ENCODE results near the gene CABYR.

The CABYR gene, protein sequence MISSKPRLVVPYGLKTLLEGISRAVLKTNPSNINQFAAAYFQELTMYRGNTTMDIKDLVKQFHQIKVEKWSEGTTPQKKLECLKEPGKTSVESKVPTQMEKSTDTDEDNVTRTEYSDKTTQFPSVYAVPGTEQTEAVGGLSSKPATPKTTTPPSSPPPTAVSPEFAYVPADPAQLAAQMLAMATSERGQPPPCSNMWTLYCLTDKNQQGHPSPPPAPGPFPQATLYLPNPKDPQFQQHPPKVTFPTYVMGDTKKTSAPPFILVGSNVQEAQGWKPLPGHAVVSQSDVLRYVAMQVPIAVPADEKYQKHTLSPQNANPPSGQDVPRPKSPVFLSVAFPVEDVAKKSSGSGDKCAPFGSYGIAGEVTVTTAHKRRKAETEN

DNA sequence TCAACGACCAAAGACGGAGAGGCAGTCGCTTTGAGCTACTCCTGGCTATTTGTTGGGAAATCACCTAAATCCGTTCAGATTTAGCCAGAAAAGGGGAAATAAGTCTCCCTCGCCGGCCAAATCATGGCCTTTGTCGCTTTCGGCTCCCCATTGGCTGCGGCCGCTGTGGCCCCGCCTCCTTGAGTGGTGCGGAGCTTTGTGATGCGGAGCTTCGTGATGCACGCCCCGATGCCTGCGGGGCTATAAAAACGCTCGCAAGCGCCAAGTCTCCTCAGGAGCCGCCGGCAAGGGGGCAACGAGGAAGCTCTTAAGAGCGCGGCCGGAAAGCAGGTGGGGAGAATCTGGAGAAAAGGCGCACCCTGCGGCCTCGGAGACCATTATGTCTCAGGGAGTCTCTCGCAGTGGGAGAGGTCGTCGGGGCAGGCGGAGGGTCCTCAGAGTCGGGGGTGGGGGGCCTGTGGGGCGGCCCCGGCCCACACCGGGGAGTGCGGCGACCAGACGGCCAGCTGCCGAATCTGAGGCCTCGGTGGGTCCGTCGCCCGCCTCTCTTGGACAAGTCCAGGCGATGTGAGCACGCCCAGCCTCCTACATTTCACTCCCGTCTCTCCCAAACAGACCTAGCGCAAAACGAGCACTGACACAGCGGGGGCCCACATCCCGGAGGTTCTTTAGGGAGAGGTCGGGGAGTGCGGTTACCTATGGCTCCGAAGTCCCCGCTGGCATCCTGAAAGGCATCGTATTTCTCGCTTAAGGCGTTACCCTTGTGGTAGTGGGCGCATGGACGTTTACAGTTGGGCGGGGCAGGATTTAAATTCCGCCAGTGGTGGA lies at the start of gene CABYR:
Gene CABYR (plus strand): TSS at position 274 of the 828 bp plus-strand sequence. CDS start 4,053 bp downstream, outside the sequence.
- peak; percentile 58 to 67 for DNase-seq (ENCODE audit: low read depth in 2 of 2)

DNA sequence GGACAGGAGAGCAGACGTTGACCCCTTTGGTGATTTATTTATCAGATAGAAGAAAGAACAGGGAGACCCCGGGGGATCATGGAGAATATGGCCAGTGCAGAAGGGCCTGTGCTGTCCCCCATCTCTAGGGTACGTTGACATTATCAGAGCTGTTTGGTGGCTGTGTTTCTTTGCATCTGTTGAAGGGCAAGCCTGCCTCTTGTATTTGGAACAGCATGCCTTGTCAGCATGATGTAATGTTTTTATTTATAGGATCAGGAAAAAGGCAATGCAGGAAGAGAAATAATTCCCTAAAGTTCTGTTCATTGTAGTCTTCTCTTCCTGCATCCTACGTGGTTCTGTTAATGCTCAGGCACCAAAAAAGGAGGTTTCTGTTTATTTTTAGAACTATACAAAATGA lies 49.8 kb upstream of the CABYR start:
- no peak for DNase-seq (ENCODE audit: low read depth in 2 of 2)

DNA sequence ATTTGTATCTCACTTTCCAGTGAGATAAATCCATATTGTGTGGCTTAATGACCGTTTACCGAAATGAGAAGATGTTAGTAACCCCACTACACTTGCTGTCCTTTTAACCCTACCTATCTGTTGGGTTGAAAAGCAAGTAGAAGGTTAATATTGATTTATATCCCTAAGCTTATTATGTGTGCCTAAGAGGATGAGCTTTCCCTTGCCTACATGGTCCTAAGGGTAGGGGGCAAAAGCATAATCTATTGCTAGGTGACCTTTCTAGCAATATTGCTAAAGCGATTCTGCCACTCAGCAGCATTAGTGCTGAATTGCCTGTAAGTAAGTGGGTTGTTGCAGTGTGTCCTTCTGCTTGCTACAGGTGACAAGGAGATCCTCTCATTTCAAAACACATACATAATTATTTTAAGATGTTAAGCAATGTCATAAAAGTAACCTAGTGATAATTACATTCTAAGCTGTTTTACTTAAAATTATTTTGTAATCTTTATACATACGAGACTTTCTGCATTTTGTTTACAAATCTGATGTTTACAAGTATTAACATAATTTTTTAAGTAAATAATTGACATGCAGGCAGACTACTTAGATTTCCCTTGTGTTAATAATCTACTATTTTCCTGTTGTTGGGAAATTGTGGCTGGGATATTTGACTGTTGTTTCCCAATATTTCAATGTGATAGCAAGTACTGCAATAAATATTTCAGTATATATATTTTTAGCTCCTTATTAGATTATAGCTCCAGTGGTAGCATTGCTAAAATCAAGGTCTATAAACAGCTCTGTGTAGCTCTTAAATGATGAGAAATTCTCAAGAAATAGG lies 49.1 kb upstream of the CABYR start:
- DNase-seq (ENCODE audit: low read depth in 2 of 2), result no peak

DNA sequence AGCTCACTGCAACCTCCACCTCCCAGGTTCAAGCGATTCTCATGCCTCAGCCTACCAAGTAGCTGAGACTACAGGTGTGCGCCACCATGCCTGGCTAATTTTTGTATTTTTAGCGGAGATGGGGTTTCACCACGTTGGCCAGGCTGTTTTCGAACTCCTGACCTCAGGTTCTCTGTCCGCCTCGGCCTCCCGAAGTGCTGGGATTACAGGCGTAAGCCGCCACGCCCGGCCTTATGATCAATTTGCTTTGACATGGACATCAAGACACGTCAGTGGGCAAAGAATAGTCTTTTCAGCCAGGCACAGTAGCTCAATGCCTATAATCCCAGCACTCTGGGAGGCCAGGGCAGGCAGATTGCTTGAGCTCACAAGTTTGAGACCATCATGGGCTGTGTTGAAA lies 48.0 kb upstream of the CABYR start:
- DNase-seq (ENCODE audit: low read depth in 2 of 2), result no peak

DNA sequence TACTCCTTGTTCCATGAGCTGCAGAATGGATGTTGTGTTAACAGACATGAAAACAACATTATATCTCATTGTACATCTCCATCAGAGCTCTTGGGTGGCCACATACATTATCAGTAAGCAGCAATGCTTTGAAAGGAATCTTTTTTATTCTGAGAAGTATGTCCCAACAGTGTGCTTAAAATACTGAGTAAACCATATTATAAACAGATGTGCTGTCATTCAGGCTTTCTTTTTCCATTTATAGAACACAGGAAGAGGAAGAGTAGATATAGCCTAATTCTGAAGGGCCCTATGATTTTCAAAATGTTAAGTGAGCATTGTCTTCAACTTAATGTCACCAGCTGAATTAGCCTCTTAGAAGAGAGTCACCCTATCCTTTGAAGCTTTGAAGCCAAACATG lies 44.3 kb upstream of the CABYR start:
- DNase-seq (ENCODE audit: low read depth in 2 of 2), result no peak

DNA sequence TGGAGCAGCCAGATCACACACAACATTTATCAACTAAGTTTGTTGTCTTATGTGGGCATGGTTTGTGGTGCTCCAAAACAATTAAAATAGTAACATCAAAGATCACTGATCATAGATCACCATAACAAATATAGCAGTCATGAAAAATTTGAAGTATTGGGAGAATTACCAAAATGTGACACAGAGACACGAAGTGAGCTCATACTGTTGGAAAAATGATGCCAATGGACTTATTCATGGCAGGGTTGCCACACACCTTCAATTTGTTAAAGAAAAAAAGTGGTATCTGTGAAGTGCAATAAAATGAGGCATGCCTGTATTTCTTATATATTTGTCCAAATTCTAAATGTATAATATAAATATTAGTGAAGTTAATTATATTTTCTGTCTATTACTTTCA lies 42.9 kb upstream of the CABYR start:
- DNase-seq (ENCODE audit: low read depth in 2 of 2), result no peak

DNA sequence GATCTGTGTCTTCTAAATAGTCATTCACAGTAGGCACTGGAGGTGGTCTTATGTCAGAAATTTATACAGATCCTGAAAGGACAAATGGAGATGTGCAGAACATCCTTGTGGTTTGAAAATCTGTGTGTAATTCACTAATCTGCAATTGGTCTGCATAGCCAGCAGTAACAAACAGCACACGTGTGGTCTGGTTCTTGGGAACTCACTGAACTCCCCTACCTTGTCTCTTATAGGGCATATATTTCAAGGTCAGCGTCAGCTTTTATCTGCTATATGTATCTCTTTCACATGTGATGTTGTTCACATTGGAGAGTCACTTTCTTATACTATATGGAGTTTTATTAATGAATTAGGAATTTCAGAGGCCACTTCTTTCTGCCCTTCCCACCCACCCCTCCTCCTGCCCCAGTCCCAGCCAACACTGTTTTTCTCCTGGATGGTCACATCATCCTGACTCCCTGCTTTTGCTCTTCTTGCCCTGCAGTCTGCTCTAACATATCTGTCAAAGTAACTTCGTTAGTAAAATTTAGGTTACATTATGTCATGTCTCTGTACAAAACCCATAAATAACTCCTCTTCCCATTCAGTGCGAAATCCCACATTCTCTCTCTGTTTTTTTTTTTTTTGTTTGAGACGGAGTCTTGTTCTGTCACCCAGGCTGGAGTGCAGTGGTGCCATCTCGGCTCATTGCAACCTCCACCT lies 35.4 kb upstream of the CABYR start:
- DNase-seq (ENCODE audit: low read depth in 2 of 2), result no peak

DNA sequence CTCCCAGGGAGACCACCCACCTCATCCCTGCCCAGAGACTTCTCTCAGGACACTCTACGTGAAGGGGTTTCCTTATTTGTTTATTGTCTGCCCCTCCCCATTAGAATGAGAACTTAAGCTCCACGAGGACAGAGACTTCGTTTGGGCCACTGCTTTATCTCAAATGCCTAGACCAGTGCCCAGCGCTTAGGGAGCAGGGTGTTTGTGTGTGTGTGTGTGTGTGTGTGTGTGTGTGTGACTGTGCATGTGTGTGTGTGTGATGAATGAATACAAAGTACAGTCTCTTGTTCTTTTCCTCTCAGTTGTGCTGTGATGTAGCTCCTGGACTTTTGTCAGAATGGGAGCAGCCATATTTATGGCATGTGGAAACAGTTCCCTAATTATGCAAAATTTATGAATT lies 34.4 kb upstream of the CABYR start:
- no peak for DNase-seq (ENCODE audit: low read depth in 2 of 2)

DNA sequence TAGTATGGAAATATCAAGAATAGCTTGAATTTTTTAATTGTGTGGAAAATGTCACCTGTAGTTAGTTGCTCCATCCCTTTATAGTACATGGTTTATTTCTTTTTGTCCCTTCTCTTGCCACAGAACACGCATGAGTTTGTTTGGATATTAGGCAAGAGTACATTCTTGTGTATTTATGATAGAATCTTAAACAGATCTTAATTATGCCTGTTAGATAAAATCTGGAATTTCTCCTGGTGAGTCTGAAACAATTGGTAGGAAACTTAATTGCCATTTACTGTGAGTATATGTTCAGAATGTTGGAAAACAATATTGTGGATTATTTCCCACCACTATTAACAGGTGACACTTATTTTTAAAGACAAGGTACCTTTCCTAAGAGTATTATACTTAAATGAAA lies 30.2 kb upstream of the CABYR start:
- no peak for DNase-seq (ENCODE audit: low read depth in 2 of 2)

DNA sequence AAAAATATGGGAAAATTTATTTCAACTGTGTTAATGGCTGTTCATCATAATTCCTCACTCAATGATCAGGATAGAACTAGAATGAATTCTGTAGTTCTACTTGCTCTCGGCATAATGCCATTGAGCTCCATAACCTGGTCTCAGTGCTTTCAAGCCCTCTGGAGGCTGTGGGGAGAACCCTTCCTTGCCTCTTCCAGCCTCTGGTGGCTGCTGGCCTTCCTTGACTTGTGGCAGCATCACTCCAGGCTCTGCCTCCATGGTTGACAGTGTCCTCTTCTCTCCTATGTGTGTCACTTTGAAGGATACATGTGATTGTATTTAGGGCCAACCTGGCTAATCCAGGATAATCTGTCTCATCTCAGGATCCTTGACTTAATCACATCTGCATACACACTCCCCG lies 26.9 kb upstream of the CABYR start:
- DNase-seq (ENCODE audit: low read depth in 2 of 2), result no peak

DNA sequence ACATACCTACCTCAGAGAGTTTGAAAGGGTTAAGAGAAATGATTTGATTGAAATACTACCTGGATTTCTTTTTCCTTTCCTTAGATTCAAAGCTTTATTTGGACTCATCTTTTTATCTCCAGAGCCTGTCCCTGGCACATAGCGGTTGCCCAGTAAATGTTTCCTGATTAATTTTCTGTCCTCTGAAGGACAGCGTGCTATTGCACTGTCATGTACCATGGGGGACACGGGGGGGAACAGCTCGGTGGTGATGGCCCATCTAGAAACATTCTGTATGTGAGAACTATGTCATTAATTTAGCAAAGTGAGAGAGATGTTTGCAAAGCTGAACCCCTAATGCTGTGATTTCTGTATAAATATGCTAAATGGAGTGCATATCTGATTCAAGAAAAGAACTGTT lies 26.4 kb upstream of the CABYR start:
- DNase-seq (ENCODE audit: low read depth in 2 of 2), result no peak

DNA sequence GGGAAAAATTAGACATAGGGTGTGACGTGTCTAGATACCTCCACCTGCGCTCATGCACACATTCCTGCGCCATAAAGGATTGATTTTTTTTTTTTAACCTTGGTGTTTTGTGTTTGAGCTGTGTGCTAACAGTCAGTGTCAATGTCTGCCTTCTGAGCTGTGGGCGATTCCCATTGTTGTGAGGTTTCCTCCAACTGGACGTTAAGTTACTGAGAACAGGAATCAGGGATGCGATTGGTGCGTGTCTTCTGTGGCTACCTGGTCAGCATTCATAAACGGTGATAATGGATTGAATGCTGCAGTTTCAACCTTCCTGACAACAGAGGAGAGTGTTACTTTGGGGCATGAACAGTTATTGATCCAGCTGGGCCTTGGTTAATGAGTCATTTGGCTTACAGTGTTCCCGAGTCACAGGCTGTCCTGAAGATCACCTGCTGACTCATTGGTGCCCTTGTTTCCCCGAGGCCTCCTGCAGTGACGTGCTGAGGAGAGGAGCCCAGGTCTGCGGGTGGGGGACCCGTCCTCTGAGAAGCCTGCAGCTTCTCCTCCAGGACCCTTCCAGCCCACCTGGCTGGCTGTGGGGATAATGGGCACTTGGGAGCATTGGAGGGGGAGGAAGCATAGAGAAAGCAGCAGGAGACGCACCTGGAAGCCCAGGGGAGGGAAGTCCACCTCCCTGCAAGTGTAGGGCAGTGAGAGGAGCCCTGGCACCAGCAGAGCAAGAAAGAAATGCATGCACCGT lies 25.8 kb upstream of the CABYR start:
- DNase-seq (ENCODE audit: low read depth in 2 of 2), result no peak

DNA sequence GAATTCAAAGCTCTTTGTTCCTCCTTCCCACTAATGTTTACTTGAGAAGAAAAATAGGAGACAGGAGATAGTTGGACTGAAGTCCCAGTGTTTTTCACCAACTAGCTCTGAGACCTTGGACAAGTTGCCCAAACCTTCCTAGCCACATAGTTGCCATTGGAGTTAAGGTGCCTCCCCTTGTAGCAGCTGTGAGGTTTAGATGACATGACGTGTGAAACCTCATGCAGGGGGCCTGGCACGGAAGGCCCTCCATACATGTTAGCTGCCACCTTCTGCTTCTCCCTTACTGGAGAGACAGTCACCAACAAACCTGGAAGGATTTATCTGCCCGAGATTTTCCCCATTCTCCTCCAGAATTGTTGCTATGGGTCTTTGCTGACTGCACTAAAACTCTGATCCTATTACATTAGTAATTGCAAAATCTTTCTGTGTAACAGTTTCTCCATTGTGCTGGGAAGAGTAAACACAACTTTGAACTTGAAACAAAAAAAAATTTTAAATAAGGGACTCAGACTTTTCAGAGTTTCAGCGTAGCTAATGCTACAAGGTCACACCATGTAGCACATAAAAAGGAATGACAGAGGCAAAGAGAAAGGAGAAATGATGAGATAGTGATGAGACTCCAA lies 23.8 kb upstream of the CABYR start:
- DNase-seq (ENCODE audit: low read depth in 2 of 2), result no peak

DNA sequence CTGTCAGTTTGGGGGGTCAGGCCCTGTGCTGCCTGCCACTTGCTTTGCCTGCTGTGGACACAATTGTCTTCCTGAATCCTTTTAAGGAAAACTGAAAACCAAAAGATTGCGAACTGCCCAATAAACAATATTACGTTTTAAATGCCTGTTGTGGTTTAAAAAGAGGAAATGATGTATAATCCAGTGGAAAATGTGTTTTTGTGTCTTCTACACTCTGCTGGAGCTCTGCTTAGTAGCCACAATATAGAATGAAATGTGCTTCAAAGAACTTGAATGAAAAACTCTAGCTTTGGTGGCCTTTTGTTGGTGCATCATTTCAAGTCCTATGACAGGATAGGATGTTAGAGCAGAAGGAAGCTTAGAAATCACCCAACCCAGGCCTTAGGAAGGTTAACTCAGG lies 23.2 kb upstream of the CABYR start:
- DNase-seq (ENCODE audit: low read depth in 2 of 2), result no peak

DNA sequence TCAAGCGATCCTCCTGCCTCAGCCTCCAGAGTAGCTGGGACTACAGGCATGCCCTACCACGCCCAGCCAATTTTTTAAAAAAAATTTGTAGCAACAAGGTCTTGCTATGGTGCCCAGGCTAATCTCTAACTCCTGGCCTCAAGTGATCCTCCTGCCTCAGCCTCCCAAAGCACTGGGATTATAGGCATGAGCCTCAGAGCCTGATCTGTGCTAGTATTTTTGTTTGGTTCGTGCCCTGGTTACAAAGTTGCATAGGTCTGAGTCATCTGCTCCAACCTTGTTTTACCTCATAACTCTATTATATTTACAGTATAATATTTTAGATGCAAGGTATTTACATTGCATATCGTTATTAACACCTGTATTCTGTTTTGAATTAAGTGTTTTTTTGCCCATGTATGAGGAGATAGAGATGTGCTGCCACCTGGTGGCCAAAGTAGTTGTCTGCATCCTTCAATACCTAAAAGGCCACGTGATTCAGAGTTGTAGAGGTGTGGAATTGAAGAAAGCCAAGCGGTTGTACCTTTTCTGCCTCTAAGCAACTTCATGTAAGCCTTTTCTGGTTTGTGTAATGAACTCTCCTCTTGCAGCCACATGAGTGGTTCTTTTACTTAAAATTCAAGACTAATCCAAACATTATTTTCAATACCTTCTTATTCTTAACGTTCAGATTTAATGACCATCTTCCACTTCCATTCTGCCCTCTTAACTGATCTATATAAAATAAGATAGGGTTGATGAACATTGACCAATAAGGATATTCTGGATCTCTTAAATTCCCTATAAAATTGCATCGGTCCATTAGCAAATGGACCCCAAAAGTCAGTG lies 19.9 kb upstream of the CABYR start:
- DNase-seq (ENCODE audit: low read depth in 2 of 2), result peak; percentile 62 to 72

DNA sequence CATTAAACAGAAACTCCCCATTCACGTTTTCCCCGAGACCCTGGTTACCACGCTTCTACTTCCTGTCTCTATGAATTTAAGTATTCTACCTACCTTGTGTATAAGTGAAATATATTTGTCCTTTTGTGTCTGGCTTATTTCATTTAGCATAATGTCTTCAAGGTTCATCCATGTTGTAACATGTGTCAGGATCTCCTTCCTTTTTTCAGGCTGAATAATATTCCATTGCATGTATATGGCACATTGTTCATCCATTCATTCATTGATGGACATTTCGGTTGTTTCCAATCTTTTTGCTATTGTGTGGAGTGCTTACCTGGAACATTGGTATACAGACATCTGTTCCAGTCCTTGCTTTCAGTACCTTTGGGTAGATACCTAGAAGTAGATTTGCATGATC lies 18.2 kb upstream of the CABYR start:
- no peak for DNase-seq (ENCODE audit: low read depth in 2 of 2)

DNA sequence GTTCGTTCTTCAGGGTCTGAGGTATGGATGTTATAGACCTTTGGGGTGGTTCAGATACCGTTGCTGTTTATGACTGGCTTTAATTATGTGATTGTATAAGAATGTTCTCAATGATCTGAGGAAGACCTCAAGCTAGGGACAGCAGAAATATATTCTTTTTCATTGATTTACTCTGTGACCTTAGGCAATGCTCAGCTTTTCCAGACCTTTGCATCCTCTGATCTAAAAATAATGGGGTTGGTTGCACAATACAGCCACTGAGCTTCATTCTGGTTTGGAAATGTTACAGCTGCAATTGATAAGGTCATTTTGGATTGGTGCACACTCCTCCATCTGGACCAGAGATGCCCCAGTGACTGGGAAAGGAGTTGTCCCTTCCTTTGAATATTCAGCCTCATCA lies 17.2 kb upstream of the CABYR start:
- DNase-seq (ENCODE audit: low read depth in 2 of 2), result no peak

DNA sequence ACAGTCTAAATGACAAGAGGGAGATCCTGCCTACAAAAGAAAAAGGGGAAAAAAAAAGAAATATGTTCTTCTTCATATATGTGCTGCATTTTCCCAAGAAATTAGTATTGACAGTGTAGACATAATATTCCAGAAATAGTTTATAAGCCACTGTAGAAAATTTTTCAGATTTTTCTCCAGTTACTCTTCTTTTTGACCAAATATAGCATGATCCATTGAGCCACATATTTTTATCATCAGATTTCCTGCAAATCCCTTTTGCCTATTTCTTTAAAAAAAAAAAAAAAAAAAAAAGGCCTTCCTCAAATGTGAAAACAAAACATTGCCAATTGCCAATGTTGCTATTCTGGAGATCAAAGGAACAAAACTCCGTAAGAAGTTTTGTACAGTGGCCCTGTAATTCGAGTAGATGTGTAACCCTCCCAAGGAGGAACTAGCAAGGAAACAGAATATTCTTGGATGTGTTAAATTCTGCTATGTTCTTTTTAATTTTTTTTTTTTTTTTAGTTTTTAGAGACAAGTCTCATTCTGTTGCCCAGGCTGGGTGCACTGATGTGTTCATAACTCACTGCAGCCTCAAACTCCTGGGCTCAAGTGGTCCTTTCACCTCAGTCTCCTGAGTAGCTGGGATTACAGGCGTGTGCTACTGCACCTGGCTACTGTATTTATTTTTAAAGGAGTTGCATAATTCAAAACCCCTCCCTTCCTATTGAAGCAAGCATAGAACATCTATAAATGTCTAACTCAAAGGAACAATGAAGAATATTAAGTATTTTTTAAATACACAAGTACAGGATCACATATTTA lies 12.5 kb upstream of the CABYR start:
- DNase-seq (ENCODE audit: low read depth in 2 of 2), result no peak

DNA sequence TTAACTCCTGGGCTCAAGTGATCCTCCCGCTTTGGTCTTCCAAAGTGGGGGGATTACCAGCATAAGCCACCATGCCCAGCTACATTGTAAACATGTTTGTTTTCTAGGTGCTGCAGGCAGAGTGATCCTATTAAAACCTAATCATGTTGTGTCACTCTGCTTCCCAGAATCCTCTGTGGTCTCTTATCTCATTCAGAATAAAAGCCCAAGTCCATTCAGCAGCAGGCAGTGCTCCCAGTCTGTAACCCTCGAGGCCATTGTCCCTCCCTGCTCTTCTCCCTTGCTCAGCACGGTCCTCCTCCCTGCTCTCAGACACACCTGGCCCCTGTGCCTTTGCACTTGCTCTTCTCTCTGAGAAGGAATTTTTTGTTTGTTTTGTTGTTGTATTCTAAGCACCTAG lies 11.1 kb upstream of the CABYR start:
- DNase-seq (ENCODE audit: low read depth in 2 of 2), result no peak
